NCI-H748 (cell line): ENCODE results near the gene PAN3.

Source experiments
- DNase-seq: peaks from one replicate; lab custom pipeline; 2025; ENCODE audit not compliant: unreplicated experiment; lab: John Stamatoyannopoulos, UW

Gene PAN3

DNA sequence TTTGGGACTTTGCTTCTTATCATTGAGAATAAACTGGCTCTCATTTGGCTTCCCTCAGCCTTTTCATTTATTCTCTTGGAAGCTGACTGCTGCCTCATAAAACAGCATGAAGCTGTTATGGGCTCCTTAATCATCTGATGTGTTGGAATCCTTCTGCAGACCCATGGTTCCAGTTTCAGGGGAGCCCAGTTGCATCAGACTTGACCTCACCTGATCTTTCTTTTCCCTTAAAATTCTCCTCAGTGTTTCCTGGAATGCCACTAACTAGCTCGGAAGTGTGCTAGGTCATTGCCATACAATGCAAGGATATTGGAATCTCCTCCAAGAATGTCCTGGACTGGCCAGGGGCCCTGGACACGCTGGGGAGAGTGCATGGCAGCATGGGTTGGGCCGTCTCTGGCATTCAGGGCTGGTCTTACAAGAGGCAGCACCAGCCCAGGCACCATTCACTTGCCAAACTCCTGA lies 197.9 kb downstream of the PAN3 start:
- no peak for DNase-seq

DNA sequence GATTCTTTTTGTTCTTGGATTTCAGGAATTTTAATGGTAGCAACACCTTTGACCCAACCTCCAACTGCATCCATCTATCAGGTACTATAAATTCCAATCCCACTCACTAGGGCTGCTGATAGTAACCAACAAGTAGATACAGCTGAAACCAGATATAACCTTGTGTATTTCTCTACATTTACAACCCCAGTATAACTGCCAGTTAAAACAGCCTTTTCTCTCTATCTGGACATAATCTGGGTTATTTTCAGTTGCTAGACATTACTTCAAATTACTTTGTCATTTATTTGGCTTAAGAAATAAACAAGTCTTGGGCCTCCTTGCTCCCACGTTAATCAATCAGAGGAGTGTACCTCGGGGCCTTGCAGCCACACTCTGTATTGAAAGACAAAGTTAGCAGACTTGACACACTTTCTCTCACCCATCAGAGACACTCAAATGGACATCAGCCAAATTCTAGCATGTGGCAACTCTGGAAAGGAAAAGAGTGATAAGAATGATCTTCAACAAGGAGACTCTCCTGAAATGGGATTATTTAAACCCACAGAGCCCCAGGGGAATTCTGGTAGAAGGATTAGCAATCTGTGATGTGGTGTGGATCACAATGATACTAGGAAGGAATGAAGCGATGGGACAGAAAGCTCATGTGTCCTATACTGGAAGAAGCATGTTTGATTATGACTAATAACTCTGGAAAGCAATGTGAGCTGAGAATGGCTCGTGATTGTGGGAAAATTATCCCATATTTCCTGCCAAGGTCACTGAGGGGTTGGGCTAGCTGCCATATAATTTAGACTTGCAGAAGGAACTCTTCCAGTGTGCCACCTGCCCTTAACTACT lies 199.0 kb downstream of the PAN3 start:
- no peak for DNase-seq

DNA sequence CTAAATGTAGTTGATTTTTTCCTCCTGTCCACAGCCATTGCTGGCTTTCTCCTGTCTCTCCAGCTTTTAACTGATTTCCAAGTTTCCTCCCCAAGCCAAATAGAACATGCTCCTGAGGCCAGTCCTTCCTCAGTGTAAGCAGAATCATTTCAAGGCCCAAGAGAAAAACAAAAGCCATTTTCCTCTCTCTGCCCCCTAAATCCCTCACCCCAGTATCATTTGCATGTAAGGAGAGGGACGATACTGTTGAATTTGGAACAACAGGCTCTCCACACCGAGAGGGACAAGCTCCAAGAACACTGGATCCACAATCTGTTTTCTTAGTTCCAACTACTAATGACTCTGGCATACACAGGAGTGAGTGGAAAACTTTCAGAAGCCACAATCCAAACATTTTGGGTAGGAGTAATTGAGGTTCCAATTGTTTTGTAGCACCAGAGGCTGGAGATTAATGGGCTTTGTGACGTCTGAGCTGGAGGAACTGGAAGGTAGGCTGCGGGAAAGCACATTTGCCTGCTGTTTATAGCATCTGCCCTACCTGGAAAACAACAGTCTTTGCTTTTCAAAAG lies 199.7 kb downstream of the PAN3 start:
- no peak for DNase-seq

DNA sequence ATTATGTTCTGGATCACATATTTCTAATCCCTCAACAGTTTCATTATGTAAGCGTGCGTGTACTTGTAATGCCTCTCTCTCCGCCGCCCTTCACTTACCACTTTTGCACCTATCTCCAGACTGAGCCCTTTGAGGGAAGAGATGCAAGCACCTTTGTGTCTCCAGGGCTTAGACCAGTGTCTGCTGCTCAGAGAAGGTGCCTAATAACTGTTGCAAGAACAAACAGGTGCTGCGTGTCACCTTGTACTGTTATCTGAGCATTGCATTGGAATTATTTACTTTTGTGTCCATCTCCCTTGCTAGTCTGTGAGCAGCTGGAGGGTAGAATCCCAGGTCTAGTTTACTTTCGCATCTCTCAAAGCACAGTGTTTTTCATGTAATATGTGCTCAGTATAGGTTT lies 200.4 kb downstream of the PAN3 start:
- no peak for DNase-seq

DNA sequence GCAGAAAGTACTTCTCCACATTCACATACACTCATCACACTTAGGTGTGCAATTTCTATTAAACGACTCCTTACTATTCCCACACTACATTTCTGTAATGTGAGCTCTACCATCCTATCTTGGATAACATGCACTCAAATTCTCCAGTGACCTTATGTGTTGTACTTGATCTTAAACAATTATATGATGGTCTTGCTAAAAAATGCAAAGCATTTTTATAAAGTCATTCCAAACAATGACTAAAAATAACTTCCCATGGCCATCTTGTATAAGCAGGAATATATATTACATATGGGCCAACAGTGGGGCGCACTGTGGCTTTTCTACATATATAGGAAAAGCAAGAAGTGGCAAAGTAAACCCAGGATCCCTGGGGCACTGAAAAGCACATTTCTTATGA lies 201.1 kb downstream of the PAN3 start:
- no peak for DNase-seq

DNA sequence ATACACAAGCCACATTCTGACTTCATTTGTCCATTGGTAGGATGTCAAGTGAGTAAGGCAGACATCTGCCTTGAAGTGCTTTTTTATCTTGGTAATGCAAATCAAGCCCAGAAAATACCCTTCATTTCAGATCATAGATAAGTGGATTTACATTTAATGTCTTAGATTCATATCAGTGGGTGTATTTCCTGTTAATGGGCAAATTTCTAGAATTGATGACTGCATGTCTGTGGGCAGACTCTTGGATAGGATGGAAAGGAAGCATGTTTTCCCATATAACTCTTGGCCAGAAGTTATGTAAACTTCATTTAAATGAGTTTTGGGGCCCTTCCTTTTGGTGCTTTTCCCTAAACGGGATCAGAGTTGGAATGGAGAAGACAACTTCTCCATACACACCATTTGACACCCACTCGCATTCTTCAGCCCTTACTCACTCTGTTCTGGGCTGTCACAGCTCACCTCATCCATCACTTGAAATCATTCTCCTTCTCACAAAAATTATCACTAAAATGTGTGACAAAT lies 202.0 kb downstream of the PAN3 start:
- no peak for DNase-seq

DNA sequence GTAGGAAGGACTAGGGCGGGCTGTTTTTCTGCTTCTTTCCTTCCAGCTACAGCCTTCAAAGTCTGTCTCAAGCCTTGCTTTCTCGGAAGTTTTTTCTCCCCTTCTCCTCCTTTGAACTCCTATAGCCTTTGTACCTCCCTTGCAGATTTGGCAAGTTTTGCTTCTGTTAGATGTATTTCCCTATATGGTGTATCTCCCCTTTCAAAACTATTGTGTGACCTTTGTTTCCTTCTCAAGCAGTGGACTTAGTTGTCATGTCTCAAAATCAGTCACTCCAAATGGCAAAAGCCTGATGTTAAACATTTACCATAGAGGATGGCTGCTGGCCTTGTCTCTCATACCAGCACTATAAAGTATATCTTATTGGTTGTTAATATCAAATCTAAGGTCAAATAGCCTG lies 203.9 kb downstream of the PAN3 start:
- no peak for DNase-seq

DNA sequence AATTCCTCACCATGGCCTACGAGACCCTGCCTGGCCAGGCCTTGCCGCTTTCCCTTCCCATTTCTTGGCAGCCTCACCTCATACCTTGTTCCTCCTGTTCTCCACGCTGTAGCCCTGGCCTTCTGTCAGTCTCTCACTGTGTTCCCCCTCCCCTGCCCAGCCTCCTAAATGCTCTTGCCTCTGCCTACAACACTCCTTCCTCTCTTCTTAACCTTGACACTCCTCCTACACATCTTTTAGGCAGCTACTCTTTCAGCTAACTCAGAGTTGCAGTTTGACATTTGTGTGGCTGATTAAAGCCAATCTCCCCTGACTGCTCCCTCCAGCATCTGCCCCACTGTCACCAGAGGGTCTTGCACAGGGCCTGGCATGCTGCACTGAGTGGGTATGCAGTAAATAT lies 205.8 kb downstream of the PAN3 start:
- no peak for DNase-seq
